ENCODE measurements around the gene TTC7B. TPM values are rescaled to one million over a fixed set of nuclear protein-coding genes. Genes with fewer than 3 reads are reported as not detected.

TTC7B gene
- total RNA-seq, 1 donor from 2014 or later = 46.6 TPM

GRCh38 chr14:90809530-90810312, 6.5 kb downstream of the TTC7B start:
- Mint-ChIP-seq H3K9me3 (ENCODE audit: low read depth) (no peaks in the 10 kb centered on the region), H3K36me3 (ENCODE audit: insufficient read depth) (no peaks in the 10 kb centered on the region)

GRCh38 chr14:90808759-90809529, 7.3 kb downstream of the TTC7B start:
- no peak overlapping the region for H3K27ac Mint-ChIP-seq
- TF ChIP-seq CTCF (IDR thresholded peaks at IDR 0.05; ENCODE audit: unreplicated experiment) = no peak
- DNase-seq (ENCODE audit: low spot score, unreplicated experiment) = no peak
- H3K4me3 Mint-ChIP-seq (ENCODE audit: low read depth) = no peak overlapping the region
- H3K27me3 Mint-ChIP-seq = peaks cover 20% of the 10 kb centered on the region
- no peaks in the 10 kb centered on the region for H3K9me3 Mint-ChIP-seq (ENCODE audit: low read depth)
- H3K36me3 Mint-ChIP-seq (ENCODE audit: insufficient read depth) = no peaks in the 10 kb centered on the region
- H3K4me1 Mint-ChIP-seq (ENCODE audit: low read depth) = peaks cover 35% of the 10 kb centered on the region

More at GRCh38 chr14:90809530-90810312, 6.5 kb downstream of the TTC7B start:
- Mint-ChIP-seq H3K27ac (no peak overlapping the region), H3K4me1 (ENCODE audit: low read depth) (peaks cover 43% of the 10 kb centered on the region), H3K4me3 (ENCODE audit: low read depth) (no peak overlapping the region), H3K27me3 (peaks cover 20% of the 10 kb centered on the region)
- no peak for DNase-seq (ENCODE audit: low spot score, unreplicated experiment)
- no peak for TF ChIP-seq CTCF (IDR thresholded peaks at IDR 0.05; ENCODE audit: unreplicated experiment)

- Mint-ChIP-seq H3K36me3 (ENCODE audit: insufficient read depth) (no peaks in the 10 kb centered on the region), H3K9me3 (ENCODE audit: low read depth) (no peaks in the 10 kb centered on the region), H3K27ac (no peak overlapping the region), H3K4me1 (ENCODE audit: low read depth) (peaks cover 25% of the 10 kb centered on the region), H3K27me3 (peaks cover 20% of the 10 kb centered on the region), H3K4me3 (ENCODE audit: low read depth) (no peak overlapping the region)
- no peak for TF ChIP-seq CTCF (IDR thresholded peaks at IDR 0.05; ENCODE audit: unreplicated experiment)
- DNase-seq (ENCODE audit: low spot score, unreplicated experiment) = no peak
Measured at GRCh38 chr14:90807060-90807459, 9.2 kb downstream of the TTC7B start.

- no peak for DNase-seq (ENCODE audit: low spot score, unreplicated experiment)
- H3K9me3 Mint-ChIP-seq (ENCODE audit: low read depth) = no peaks in the 10 kb centered on the region
- no peak for TF ChIP-seq CTCF (IDR thresholded peaks at IDR 0.05; ENCODE audit: unreplicated experiment)
- peaks cover 10% of the 10 kb centered on the region for H3K27me3 Mint-ChIP-seq
- no peak overlapping the region for H3K4me3 Mint-ChIP-seq (ENCODE audit: low read depth)
- H3K27ac Mint-ChIP-seq = no peak overlapping the region
- H3K4me1 Mint-ChIP-seq (ENCODE audit: low read depth) = peaks cover 18% of the 10 kb centered on the region
- H3K36me3 Mint-ChIP-seq (ENCODE audit: insufficient read depth) = no peaks in the 10 kb centered on the region
Measured at GRCh38 chr14:90805662-90806540, 10.3 kb downstream of the TTC7B start.

- TF ChIP-seq CTCF (IDR thresholded peaks at IDR 0.05; ENCODE audit: unreplicated experiment) = no peak
- no peak for DNase-seq (ENCODE audit: low spot score, unreplicated experiment)
- Mint-ChIP-seq H3K27me3 (peaks cover 3% of the 10 kb centered on the region), H3K4me1 (ENCODE audit: low read depth) (peaks cover 16% of the 10 kb centered on the region), H3K9me3 (ENCODE audit: low read depth) (no peaks in the 10 kb centered on the region), H3K4me3 (ENCODE audit: low read depth) (no peak overlapping the region), H3K36me3 (ENCODE audit: insufficient read depth) (no peaks in the 10 kb centered on the region), H3K27ac (no peak overlapping the region)
Measured at GRCh38 chr14:90805084-90805391, 11.2 kb downstream of the TTC7B start.
